Measurements from ENCODE around the gene KIAA1328. TPM values are rescaled to one million over a fixed set of nuclear protein-coding genes. Genes with fewer than 3 reads are reported as not detected.

The KIAA1328 gene
- total RNA-seq, 6 experiments from 2014 or later: 2.0 to 4.5 (median 2.9) TPM

DNA sequence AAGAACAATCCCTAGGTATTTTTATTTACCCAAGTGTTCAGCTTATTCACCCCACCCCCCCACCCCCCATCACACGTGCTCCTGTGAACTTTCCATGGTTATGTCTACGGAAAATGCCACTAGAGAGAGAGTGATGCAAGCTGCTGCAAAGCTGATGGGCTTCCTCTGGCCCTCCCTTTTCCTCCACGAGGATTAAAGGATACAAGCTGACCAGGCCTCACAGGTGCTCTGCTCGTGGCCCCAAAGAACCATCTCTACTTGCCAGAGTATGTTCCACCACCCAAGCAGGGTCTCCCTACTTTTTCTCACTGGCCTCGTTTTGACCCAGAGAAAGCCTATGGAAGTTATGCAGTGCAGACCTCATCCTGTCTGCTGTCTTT is 394.1 kb downstream of the KIAA1328 start:
- Histone ChIP-seq H3K36me3 (no peaks in the 10 kb centered on the region), H3K9me3 (no peaks in the 10 kb centered on the region), H3K4me3 (no peak overlapping the region), H3K4me1 (no peaks in the 10 kb centered on the region), H3K27ac (no peak overlapping the region), H3K27me3 (no peaks in the 10 kb centered on the region)
- 76% methylated on average over 5 of the region's 5 CpGs for WGBS (ENCODE audit: insufficient coverage, low coverage, low lambda C conversion rate, missing lambda C conversion rate)
- DNase-seq (no peak), ATAC-seq (no peak)
- no peak for TF ChIP-seq POLR2A (IDR thresholded peaks at IDR 0.05)
- TF ChIP-seq CTCF (IDR thresholded peaks at IDR 0.05): no peak
- intact Hi-C loops (cut with DNase I): no loop called here

GRCh38 chr18:37225279-37225678 is 396.4 kb downstream of the KIAA1328 start:
- 69% methylated on average over 4 of the region's 4 CpGs for WGBS (ENCODE audit: insufficient coverage, low coverage, low lambda C conversion rate, missing lambda C conversion rate)
- H3K9me3 ChIP-seq: no peaks in the 10 kb centered on the region
- no peaks in the 10 kb centered on the region for H3K27me3 ChIP-seq
- TF ChIP-seq POLR2A (IDR thresholded peaks at IDR 0.05) (no peak), CTCF (IDR thresholded peaks at IDR 0.05) (no peak)
- H3K4me3 ChIP-seq: no peak overlapping the region
- H3K4me1 ChIP-seq: no peaks in the 10 kb centered on the region
- no peaks in the 10 kb centered on the region for H3K36me3 ChIP-seq
- intact Hi-C loops (cut with DNase I): no loop called here
- no peak overlapping the region for H3K27ac ChIP-seq
- no peak for DNase-seq
- ATAC-seq: no peak

DNA sequence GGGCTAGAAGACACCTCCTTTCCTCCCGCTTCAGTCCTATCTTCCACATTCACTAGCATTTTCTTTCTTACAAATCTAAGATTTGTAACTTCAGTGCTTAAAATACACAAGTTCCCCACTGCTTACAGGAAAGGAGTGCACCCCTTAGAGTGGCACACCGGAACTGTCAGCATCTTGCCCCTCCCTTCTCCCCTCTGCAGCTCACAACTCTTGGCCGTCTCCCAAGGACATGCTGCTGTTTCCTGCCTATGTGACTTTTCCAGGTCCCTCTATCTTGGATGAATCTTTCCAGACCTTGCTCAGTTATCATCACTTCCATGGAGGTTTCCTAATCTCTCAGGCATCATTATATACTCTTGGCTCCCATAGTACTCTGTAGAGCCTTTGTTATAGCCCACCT is 401.8 kb downstream of the KIAA1328 start:
- DNase-seq (peak in 1 of 3 donors; percentile 22), ATAC-seq (no peak)
- intact Hi-C loops (cut with DNase I): no loop called here
- TF ChIP-seq CTCF (IDR thresholded peaks at IDR 0.05) (no peak), POLR2A (IDR thresholded peaks at IDR 0.05) (no peak)
- H3K27me3 ChIP-seq: no peaks in the 10 kb centered on the region
- no peak overlapping the region for H3K27ac ChIP-seq
- no peak overlapping the region for H3K4me3 ChIP-seq
- H3K4me1 ChIP-seq: no peaks in the 10 kb centered on the region
- WGBS (ENCODE audit: insufficient coverage, low coverage, low lambda C conversion rate, missing lambda C conversion rate): 67% methylated on average over 3 of the region's 3 CpGs
- H3K36me3 ChIP-seq: no peaks in the 10 kb centered on the region
- H3K9me3 ChIP-seq: no peaks in the 10 kb centered on the region

GRCh38 chr18:37231251-37231650 is 402.3 kb downstream of the KIAA1328 start:
- H3K36me3 ChIP-seq: no peaks in the 10 kb centered on the region
- intact Hi-C loops (cut with DNase I): no loop called here
- DNase-seq (no peak), ATAC-seq (no peak)
- TF ChIP-seq CTCF (IDR thresholded peaks at IDR 0.05): no peak
- TF ChIP-seq POLR2A (IDR thresholded peaks at IDR 0.05): no peak
- no peaks in the 10 kb centered on the region for H3K4me1 ChIP-seq
- no peaks in the 10 kb centered on the region for H3K27me3 ChIP-seq
- H3K27ac ChIP-seq: no peak overlapping the region
- no peaks in the 10 kb centered on the region for H3K9me3 ChIP-seq
- H3K4me3 ChIP-seq: no peak overlapping the region
- 44% methylated on average over 2 of the region's 3 CpGs for WGBS (ENCODE audit: insufficient coverage, low coverage, low lambda C conversion rate, missing lambda C conversion rate)

- Histone ChIP-seq H3K4me3 (no peak overlapping the region), H3K36me3 (no peaks in the 10 kb centered on the region), H3K9me3 (no peaks in the 10 kb centered on the region), H3K27me3 (no peaks in the 10 kb centered on the region), H3K27ac (no peak overlapping the region), H3K4me1 (no peaks in the 10 kb centered on the region)
- no peak for TF ChIP-seq POLR2A (IDR thresholded peaks at IDR 0.05)
- no peak for TF ChIP-seq CTCF (IDR thresholded peaks at IDR 0.05)
- no CpG with 5 or more reads among the region's 2 CpGs for WGBS (ENCODE audit: insufficient coverage, low coverage, low lambda C conversion rate, missing lambda C conversion rate)
- ATAC-seq (no peak), DNase-seq (peak in 1 of 3 donors; percentile 29)
- intact Hi-C loops (cut with DNase I): no loop called here
Observed at GRCh38 chr18:37235583-37235982, 406.7 kb downstream of the KIAA1328 start.

All from right lobe of liver (tissue), 6 donors.